EL (cell line): ENCODE data around the gene AMN.
"Not testable (repeated sequence)": the region's sequence is repeated elsewhere in the genome, so short reads cannot be mapped to it uniquely, and the experiment has no call there.

ENCODE experiments used
- DNase-seq: peaks from one replicate; pipeline ENCODE4 v3.0.0-alpha.2; 2016

AMN gene

DNA sequence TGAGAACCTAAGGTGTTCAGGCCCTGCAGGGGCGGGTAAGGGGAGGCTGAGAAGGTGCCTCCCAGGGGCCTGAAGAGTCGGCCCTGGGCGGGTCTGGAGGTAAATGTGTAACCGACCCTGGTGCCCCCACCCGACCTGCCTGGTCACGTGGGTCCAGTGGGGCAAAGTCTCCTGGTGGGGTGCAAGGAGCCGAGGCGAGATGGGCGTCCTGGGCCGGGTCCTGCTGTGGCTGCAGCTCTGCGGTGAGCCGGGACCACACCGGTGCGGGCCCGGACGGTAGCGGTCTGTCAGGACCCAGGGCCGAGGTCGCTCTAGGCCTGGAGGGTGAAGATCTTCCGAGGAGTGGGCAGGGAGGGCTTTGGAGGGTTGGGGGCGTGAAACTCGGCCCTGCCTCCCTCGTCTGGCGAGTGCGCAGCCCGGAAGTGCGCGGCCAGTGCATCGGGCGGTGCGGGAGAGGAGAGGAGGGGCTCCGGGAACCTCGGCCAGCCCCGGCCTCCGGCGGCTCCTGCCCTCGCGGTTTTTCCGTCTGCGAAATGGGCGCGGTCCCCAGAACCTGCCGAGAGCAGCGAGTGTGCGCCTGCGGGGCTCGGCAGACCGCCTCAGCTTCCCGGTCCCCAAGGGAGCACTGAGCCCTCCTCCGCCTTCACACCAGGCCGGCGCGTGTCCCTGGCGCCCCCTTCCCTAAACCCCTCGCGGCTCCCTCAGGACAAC lies at the start of gene AMN:
Gene AMN (plus strand): TSS at position 174 of the 711 bp plus-strand sequence. CDS start 26 bp downstream, at position 200.
- no peak for DNase-seq

DNA sequence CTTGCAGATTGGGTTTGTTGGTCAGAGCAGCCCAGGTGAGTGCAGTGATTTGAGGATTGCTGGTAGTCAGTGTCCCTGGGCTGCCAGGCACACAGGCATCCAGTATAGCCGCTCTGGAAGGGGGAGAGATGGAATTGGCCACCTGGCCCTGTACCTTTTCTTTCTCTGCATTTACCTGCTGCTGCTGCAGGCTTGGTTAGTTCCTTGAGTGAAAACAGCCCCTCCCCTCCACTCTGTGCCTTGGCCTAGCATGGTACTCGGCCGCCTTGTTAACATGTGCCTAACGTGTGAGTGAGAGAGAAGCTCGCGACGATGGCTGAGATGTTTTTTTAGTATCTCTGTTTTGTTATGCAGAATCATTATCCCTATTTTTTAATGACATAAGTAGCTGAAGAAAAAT lies 49.3 kb upstream of the AMN start:
- DNase-seq = no peak

DNA sequence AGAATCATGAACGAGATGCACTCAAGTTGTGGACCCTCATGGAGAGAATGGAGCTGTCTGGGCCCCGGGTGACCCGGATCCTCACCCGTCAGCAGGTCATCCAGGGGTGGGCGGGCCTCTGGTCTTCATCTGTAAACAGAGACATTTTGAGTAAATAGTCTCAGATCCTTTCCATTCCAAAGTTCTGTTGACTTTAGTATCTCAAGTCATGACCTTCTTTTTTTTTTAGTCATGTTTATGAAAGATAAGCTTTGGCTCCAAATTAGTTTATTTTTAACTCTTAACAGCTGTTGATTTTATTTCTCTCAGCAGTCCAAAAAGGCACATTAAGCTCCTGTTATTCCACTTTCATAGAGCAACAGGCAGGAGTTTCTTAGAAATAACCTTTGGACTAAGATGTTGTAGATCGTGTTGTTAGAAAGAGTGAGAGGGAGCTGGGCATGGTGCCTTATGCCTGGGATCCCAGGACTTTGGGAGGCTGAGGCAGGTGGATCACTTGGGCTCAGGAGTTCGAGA lies 48.9 kb upstream of the AMN start:
- DNase-seq = no peak

DNA sequence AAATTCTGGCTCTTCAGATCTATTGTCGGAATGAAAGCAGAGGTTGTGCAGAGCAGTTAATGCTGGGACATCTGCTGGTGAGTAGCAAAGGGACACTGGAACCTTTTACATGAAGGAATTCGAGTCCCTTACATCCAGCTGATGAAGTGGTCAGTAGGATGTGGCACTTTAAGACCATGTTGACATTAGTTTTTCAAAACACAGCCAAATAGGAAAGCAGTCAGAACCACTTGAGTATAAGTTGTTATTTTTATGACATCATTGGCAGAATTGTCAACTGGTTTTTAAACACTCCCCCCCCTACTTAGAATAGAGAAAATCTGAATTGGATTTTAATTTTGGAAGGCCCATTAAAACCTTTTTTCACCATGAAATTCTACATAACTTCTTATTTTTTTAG lies 46.8 kb upstream of the AMN start:
- no peak for DNase-seq

DNA sequence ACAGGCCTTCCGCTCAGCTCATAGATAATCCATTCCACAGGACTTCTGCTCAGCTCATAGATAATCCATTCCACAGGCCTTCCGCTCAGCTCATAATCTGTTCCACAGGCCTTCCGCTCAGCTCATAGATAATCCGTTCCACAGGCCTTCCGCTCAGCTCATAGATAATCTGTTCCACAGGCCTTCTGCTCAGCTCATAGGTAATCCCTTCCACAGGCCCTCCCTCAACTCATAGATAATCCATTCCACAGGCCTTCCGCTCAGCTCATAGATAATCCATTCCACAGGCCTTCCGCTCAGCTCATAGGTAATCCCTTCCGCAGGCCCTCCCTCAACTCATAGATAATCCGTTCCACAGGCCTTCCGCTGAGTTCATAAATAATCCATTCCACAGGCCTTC lies 45.0 kb upstream of the AMN start:
- not testable (repeated sequence) for DNase-seq

DNA sequence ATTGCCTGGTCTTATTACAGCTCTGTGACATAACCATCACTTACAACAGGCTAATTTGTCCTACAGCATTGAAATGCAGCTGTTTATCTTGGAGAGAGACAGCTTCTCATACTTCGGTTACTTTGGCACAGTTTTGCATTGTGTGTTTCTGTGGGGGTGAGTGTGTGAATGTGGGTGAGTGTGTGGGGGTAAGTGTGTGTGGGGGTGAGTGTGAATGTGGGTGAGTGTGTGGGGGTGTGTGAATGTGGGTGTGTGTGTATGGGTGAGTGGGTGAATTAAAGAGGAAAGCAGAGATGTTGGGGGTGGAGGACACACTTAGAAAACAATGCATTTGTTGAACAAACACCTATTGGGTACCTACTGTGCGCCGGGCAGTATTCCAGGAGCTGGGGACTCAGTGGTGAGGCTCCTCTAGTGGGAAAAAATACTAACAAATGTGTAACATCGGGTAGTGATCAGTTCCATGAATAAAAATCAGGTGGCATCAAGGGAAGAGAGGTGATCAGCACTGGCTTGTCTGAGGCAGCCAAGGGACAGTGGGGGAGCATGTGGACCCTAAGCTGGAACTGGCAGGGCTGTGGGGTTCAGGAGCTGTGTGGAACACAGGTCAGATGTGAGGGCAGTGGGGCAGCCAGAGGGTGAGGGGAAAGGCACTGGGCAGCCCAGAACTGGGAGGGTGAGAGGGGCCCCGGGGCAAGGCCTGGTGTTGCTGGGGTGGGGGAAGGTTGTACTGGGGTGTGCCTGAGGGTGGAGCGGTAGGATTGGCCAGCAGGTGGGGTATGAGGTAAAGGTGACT lies 44.1 kb upstream of the AMN start:
- DNase-seq = no peak

DNA sequence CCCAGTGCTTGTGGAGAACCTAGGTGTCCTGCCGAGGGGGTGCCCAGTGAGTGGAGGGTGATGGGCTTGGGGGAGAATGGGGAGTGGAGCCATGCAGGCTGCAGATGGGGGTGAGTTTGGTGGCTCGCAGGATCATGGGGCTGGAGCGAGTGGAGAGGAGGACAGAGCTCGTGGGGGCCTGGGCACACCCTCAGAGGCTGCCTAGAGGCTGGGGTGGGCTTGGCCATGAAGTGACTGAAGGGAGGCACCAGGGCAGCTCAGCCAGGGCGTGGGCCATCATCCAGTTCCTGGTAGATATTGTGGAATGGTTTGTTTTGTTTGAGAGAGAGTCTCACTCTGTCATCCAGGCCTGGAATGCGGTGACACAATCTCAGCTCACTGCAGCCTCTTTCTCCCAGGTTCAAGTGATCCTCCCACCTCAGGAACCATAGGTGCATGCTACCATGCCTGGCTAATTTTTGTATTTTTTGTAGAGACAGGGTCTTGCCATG lies 43.4 kb upstream of the AMN start:
- DNase-seq = peak; percentile 14

DNA sequence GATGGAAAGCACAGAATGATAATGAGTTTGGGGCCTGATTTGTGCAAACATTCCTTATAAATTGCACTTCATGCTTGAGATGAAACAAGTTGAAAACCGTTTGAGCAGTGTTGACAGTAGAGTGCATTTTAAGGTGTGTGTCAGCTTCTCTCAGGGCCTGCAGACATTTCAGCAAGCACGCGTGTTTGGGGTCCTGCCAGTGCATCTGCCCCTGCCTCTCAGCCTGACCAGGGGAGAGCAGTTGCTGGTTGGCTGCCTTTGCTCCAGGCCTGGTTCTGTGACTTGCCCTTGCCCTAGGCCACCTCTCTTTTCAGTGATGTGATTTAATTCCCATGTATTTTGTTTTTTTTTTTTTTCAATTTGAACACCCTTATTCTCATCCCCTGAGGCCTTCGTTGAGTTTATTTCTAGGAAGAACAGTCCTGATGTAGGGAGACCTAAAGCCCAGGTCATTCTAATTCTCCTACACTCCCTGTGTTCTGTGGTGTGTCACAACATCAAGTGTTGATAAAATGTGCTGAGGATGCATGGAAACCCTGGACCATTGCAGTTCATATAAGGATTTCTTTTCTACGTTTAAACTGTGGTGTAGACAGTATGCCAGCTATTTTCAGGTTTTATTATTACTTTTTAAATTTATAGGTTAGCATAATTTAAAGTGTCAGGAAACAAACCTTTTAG lies 40.1 kb upstream of the AMN start:
- DNase-seq = no peak

DNA sequence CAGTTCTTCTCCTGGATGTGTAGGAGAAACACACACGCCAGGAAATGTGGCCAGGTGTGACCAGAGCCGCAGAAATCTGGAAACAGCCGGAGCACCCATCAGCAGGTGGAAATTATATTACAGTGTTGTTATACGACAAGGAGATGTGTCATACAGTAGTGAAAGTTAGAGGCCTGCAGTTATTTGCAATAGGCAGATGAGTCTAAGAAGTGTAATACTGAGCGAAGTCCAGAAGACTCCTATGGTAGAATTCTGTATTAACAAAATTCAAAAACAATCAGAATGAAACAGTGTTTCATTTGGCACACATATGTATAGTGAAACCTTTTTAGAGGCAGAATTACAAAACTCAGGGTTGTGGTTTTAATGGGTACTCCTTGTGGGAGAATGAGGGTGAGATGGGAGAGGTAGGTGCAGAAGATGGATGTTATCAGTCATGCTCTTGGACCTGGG lies 39.3 kb upstream of the AMN start:
- DNase-seq = no peak

DNA sequence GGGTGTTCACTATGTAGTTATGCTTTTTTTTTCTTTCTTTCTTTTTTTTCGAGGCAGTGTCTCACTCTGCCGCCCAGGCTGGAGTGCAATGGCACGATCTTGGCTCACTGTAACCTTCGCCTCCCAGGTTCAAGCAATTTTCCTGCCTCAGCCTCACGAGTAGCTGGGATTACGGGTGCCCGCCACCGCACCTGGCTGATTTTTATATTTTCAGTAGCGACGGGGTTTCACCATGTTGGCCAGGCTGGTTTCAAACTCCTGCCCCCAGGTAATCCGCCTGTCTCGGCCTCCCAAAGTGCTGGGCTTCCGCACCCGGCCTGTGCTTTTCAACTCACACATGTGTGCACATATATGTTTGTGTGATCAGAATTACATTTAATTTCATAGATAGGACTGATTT lies 38.9 kb upstream of the AMN start:
- no peak for DNase-seq

DNA sequence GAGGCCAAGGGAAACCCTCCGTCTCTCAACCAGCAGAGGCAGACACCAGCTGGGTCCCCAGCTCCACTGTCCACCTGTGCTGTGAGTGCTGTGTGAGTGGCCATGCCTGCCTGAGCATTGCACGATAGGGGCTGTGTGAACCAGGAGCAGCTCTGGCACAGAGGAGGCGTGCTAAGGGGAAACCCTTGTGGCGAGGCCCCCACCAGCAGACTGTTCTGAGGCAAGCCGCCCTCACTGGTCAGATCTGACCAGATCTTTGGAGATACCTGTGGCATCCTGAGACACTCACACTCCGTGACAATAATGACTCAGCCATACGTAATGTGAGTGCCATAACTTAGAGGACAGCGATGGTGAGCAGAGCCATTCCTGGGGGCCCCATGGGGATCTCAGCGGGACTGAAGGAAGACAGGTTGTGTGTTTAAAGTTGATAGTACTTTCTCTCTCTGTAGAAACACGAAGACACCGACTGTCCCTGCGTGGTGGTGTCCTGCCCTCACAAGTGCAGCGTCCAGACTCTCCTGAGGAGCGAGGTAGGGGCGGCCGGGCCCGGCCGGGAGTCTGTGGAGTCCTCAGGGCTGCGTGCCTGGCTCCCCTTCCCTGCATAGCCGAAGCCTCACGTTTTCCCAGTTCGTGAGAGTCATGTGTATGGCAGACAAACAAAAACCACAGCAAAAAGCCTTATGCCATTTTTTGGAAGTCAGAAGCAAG lies 36.6 kb upstream of the AMN start:
- no peak for DNase-seq

DNA sequence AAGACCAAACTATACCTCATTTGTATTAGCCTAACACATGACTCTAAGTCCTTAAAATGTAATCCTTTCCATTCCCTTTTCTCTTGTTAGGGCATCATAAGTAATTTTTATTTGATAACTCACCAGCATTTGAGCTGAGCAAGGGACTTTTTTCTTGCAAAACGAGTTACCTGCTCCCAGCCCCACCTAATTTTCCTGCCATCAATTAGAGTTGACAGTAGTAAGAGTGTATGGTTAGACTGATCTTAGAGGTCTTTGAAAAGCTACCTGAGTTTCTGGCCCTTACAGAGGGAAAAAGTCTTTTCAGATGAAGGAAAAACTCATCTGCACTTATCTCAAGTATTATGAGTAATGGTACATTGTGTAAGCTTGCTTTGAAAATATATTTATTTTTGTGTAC lies 33.7 kb upstream of the AMN start:
- no peak for DNase-seq

DNA sequence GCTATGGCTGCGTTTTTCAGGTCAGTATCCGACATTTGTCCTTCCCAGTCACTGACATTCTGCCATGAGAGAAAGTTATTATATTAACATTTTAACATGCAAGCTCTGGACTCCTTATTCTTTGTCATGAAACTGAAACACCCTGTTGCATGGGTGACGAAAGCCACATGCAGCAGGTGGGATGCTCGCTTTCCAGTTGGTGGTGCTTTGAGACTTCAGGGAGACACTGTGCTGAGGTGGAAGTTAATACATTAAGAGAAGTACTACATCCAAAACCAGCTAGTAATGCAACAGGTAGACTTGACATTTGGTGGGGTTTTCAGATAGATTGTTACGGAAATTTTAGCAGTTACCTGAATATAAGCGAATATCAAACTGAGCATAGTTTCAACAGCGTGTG lies 32.8 kb upstream of the AMN start:
- no peak for DNase-seq

DNA sequence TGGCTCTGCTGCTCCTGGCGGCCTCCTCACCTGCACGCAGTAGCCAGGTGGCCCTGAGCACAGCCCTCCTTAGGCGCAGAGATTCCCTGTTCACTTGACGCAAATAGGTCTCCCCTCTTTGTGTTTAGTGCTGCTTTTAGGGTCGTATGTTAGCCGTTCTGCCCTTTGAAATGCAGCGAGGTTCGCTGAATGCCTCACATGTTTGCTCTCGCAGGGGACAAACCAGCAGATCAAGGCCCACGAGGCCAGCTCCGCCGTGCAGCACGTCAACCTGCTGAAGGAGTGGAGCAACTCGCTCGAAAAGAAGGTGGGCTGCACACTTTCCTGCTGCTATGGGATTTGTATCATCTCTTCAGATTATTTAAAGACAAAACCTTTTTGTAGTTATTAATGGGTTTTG lies 31.4 kb upstream of the AMN start:
- no peak for DNase-seq

DNA sequence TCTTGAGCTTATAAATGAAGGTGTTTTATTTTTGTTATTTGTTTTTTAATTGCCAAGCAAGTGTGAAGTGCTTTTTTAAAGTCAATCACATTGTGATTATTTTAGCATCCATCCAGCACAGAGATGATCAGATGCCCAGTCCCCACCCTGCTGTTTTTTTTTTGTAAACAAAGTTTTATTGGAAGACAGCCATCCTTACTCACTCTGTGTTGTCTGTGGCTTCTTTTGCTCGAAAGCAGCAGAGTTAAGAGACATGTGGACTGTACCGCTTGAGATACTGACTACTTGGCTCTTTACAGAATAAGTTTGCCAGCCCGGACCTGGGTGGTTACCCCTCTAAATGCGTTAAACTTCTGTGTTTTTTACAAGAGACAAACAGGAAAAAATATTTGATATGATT lies 30.9 kb upstream of the AMN start:
- DNase-seq = peak; percentile 37

DNA sequence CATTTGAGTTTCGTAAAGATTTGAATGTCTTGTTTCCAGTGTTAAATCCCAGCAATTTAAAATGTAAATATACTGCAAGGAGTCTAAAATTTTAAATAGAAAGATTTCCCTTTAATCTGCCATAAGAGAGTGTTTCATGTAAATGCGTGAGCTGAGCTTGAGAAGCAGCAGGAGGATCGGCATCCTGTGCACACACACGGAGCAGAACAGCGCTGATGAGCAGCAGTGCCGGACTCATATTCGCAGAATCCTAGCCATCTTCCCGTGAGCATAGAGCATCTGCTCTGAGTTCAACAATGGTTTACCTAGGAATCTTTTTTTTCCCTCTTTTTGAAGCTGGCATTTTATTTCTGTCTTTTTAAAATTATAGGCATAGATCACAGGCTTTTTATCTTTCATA lies 29.8 kb upstream of the AMN start:
- DNase-seq = no peak

DNA sequence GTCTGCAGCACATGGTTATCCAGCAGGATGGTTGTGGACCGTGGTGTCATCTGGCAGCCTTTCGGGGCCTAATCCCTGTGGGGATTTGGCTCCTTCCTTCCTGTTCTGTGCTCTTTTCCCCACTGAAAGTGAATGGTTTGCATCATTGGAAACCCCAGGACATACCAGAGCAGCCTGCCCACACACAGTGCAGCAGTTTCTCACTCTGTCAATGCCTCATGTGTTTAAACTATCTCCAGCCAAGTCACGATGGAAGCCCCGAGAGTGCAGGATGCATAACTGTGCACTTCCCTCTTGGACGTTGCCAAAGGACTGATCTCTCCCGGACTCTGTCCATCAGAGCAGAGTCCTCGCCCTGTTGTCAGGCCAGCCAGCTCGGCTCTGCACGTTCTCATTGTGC lies 29.0 kb upstream of the AMN start:
- DNase-seq = no peak

DNA sequence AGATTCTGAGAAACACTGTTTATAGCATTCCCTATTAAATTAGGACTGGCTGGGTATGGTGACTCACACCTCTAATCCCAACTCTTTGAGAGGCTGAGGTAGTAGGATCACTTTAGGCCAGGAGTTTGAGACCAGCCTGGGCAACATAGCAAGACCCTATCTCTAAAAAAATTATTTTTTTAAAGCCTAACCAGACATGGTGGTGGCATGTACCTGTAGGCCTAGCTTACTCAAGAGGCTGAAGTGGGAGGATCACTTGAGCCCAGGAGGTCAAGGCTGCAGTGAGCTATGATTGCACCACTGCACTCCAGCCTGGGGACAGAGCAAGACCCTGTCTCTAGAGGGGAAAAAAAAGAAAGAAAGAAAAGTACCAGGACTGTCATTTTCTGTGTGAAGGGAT lies 25.7 kb upstream of the AMN start:
- not testable (repeated sequence) for DNase-seq

DNA sequence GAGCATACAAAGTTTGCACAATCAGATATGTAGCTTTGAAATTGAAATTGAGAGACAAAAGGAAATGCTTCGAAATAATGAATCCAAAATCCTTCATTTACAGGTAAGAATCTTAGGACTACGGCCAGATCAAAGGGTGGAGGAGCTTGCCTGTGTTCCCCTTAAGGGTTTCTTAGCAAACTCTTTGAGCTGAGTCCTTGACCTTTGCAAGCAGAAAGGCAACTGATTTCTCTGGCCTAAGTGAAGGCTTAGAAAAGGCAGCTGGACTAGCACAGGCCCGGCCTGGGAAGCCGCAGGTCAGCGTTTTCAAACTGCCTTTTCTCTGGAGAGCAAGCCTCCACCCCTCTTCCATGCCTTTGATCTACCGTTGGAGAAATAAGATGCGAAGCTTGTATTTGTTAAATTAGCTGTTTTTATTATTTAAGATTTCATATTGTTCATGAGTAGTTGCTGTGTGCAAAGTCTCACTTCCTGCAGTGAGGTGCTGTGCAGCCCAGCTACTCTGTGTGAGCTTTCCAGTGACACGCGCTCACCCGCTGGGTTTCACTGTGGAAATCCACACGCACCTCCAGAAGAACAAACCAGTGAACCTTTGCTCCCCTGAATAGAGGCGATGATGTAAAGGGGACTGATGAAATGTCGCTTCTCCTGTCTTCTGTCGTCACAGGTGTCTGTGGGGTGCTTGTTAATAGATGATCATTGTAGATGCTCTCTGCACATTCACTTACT lies 25.0 kb upstream of the AMN start:
- DNase-seq = no peak

DNA sequence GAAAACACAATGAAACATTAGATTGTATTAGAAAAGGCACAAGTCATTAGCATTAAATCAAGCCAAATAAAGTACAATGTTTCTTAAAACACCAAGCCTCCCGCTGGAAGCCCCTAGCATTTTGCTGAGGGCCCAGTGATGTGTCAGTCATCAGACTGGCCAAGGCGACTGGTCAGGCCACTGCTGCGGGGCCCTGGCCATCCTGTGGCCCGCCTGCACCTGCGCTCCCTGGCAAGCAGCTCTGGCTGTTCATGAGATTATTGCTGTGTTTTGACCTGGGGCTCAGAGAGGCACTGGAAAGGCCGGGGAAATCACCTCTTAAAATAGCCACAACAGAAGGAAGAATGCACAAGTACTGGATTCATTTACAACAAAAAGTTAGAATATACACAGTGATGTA lies 24.2 kb upstream of the AMN start:
- no peak for DNase-seq

DNA sequence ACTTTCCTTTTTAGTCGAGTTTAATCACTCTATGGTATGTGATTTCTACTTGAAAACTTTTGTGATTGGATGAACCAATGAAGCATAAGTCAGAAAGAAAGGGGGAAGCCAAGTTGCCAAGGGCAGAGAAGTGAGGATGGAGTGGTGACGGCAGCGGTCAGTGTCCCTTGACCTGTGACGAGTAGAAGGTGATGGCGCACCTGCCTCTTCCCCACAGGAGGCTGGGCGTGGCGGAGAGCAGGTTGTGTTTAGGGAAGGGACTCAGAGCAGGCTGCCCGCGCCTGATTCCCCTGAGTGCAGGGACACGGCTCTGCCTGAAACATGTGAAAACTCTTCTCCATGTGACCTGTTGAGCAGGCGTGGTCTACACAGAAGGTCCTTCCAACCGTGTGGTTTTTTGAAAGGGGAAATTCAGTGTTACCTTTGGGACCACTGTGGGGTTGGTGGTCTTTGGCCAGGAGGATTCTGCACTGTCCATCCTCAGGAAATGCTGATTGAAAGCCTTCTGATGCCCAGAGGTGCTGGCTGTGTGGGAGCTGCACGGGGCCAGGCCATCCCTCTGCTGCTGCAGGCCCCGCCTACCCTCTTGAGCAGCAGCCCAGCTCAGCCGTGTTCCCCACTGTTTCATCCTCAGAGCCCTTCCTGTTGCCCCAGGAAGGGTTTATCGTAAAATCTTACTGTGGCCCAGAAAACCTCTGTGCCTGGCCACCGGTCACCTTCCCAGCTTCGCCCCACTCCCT lies 23.5 kb upstream of the AMN start:
- no peak for DNase-seq
